Left colon (tissue), 2 donors: ENCODE results near the gene EFHC2. TPM values are rescaled to one million over a fixed set of nuclear protein-coding genes. Genes with fewer than 3 reads are reported as not detected.
"Not testable (repeated sequence)": the region's sequence is repeated elsewhere in the genome, so short reads cannot be mapped to it uniquely, and the experiment has no call there.

ENCODE experiments used
- ATAC-seq: fragments of 200-7000 bp; cut with Tn5 transposase; one replicate; pipeline ENCODE4 v1.9.1; 2020; ENCODE audit warnings: mild to moderate bottlenecking, moderate library complexity
- DNase-seq, 2 donors: peaks; one replicate each; pipeline ENCODE4 v3.0.0-alpha.2; 2020
- intact Hi-C, 2 donors: fragments of 100-400 bp; cut with DNase I in 1 of 2; cut with micrococcal nuclease in 1 of 2; formaldehyde crosslinking; loops; one replicate each; pipeline versions ENCODE4 v1.11.2 to v1.14.0; 2022; cut with DNase I, micrococcal nuclease
- total RNA-seq, 2 donors: library from RNA; stranded (reverse); fragmentation: NEBNext Ultra II Directional; extraction: Animal tissue kit (Norgen Biotek cat#: 25700); gene quantifications; one replicate each; pipeline ENCODE4 v1.2.1, GENCODE V29; 2021
- donor health status: DM: no; HTN: no; CAD: no.
- donor health status: DM: yes; HTN: yes; CAD: no.

Gene EFHC2
- total RNA-seq, 2 donors from 2014 or later: 1.9 to 2.1 TPM

DNA sequence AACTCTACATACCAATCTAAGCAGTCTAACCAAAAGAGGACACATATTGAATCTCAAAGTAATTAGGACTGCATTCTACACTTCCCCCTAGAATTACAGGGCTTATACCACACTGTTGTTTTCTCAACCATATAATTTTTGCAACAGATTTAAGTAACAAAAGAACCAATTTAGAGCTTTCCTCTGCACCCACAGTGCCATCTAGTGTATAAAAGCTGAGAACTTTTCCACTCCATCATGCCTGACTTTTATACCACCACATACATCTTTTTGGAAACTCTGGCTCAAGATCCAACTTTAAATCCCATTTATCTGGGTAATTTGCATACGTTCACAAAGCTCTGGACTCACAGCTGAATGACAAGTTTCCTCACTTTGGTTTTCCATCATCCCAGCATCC lies 99.5 kb downstream of the EFHC2 start:
- ATAC-seq (peak; percentile 61), DNase-seq (no peak)
- intact Hi-C loops: no loop called here

- ATAC-seq: no peak
- intact Hi-C loops: no loop called here
Observed at GRCh38 chrX:44241546-44241945, 101.9 kb downstream of the EFHC2 start.

GRCh38 chrX:44240036-44240435 lies 103.4 kb downstream of the EFHC2 start:
- intact Hi-C loops: no loop called here
- DNase-seq: no peak
- ATAC-seq: no peak

More at GRCh38 chrX:44241546-44241945, 101.9 kb downstream of the EFHC2 start:
- no peak for DNase-seq

- ATAC-seq (no peak), DNase-seq (no peak)
- intact Hi-C loops: no loop called here
Observed at GRCh38 chrX:44239036-44239435, 104.4 kb downstream of the EFHC2 start.

DNA sequence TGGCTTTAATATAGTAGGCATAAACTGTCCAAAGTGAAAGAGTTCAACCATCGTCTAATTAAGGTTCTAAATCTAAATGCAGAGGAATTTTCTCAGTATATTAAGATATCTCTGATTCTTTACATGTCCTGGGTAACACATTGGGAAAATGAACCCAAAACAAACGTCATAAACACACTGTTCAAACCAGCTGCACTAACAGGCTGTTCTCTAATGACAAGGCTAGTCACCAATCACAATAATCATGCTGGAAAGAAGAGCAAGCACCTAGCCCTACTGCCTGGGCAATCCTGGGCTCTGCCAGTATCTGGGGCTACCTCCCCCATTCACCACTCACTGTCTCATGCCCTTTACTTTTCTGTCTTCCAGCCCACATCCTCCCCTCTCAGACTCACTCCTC lies 107.9 kb downstream of the EFHC2 start:
- DNase-seq (no peak), ATAC-seq (no peak)
- intact Hi-C loops: no loop called here

- DNase-seq (no peak), ATAC-seq (no peak)
- intact Hi-C loops: no loop called here
Observed at GRCh38 chrX:44234541-44234940, 108.9 kb downstream of the EFHC2 start.

- DNase-seq (no peak), ATAC-seq (no peak)
- intact Hi-C loops: no loop called here
Observed at GRCh38 chrX:44234116-44234515, 109.4 kb downstream of the EFHC2 start.

- intact Hi-C loops: no loop called here
- no peak for ATAC-seq
- peak in 1 of 2 donors; percentile 23 for DNase-seq
Observed at GRCh38 chrX:44232081-44232480, 111.4 kb downstream of the EFHC2 start.

GRCh38 chrX:44228621-44229020 lies 114.9 kb downstream of the EFHC2 start:
- intact Hi-C loops: no loop called here
- DNase-seq (no peak), ATAC-seq (no peak)

GRCh38 chrX:44227991-44228390 lies 115.5 kb downstream of the EFHC2 start:
- no peak for DNase-seq
- ATAC-seq: no peak
- intact Hi-C loops: no loop called here

- intact Hi-C loops: no loop called here
- ATAC-seq: peak; percentile 65
- DNase-seq: no peak
Observed at GRCh38 chrX:44225667-44226066, 117.8 kb downstream of the EFHC2 start.

- ATAC-seq (peak; percentile 87), DNase-seq (peak; percentile 38 to 65)
- intact Hi-C loops: no loop called here
Observed at GRCh38 chrX:44224760-44225159, 118.7 kb downstream of the EFHC2 start.

- intact Hi-C loops: no loop called here
- DNase-seq: peak; percentile 25 to 53
- ATAC-seq: peak; percentile 78
Observed at GRCh38 chrX:44223150-44223549, 120.3 kb downstream of the EFHC2 start.

DNA sequence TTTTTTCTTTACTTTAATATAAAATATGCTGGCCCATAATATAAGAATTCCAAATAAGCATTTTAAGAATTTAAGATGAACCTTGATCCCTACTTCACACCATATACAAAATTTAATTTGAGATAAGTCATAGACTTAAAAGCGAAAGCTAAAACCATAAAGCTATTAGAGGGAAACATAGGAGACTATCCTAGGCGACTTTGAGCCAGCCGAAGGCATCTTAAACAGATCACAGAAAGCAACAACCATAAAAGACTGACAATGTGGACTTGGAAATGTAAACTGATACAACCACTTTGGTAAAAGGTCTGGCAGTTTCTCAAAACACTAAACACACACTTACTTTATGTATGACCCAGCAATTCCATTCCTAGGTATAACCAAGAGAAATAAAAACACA lies 125.0 kb downstream of the EFHC2 start:
- DNase-seq: no peak
- ATAC-seq: peak; percentile 77
- intact Hi-C loops: no loop called here

GRCh38 chrX:44216171-44216570 lies 127.3 kb downstream of the EFHC2 start:
- no peak for DNase-seq
- intact Hi-C loops: no loop called here
- ATAC-seq: no peak

- ATAC-seq (no peak), DNase-seq (no peak)
- intact Hi-C loops: no loop called here
Observed at GRCh38 chrX:44203791-44204190, 139.7 kb downstream of the EFHC2 start.

GRCh38 chrX:44202596-44202995 lies 140.9 kb downstream of the EFHC2 start:
- ATAC-seq: no peak
- DNase-seq: no peak
- intact Hi-C loops: no loop called here

- no peak for ATAC-seq
- intact Hi-C loops: no loop called here
- DNase-seq: no peak
Observed at GRCh38 chrX:44189116-44189515, 154.4 kb downstream of the EFHC2 start.

DNA sequence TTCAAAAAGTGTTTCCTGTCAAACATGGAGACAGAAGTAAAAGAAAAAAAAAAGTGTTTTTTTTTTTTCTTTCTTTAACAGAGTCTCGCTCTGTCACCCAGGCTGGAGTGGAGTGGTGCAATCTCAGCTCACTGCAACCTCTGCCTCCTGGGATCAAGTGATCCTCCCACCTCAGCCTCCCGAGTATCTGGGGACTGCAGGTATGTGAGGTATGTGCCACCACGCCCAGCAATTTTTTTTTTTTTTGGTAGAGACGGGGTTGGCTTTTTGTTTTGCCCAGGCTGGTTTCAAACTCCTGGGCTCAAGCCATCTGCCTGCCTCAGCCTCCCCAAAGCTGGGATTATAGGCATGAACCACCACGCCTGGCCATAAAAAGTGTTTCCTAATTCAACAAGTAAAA lies 155.6 kb downstream of the EFHC2 start:
- DNase-seq, intact Hi-C loops, ATAC-seq: not testable (repeated sequence)

DNA sequence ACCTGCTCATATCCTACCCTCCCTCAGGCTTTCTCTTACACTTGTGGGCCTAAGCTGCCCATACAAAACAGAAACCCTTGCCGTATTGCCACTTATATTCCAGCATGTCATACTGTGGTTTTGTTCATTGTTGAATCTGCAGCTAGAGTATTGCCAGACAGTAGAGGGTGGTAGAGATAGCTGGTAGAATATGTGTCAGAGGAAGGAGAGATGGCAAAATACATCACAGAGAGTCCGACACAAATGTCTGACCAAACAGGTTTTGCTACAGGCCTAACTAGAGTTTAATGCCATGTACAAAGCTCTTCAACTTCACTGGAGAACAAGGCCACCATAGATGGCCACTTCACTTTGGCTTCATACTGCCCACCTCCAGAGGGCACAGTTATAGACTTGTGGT lies 160.1 kb downstream of the EFHC2 start:
- DNase-seq: no peak

GRCh38 chrX:44178274-44179053 lies 165.0 kb downstream of the EFHC2 start:
- ATAC-seq: peak; percentile 50
- intact Hi-C loops: no loop called here

More for the DNA sequence above, 160.1 kb downstream of the EFHC2 start:
- intact Hi-C loops: no loop called here
- ATAC-seq: peak; percentile 63

More at GRCh38 chrX:44178274-44179053, 165.0 kb downstream of the EFHC2 start:
- no peak for DNase-seq
